ENCODE data around the gene PCDHGA6. TPM values are rescaled to one million over a fixed set of nuclear protein-coding genes. Genes with fewer than 3 reads are reported as not detected.
A peak's percentile ranks its signal among the peaks of the same experiment; 100 is the strongest.
"Not testable (repeated sequence)": the region's sequence is repeated elsewhere in the genome, so short reads cannot be mapped to it uniquely, and the experiment has no call there.

PCDHGA6 gene
- total RNA-seq, 1 donor from 2014 or later, result 0.49 TPM

DNA sequence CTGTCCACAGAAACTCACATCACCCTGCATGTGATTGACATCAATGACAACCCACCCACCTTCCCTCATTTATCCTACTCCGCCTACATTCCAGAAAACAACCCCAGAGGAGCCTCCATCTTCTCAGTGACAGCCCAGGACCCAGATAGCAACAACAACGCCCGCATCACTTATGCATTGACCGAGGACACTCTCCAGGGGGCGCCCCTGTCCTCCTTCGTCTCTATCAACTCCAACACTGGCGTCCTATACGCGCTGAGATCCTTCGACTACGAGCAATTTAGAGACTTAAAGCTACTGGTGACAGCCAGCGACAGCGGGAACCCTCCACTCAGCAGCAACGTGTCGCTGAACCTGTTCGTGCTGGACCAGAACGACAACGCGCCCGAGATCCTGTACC lies 28.4 kb upstream of the PCDHGA6 start:
- H3K4me1 Mint-ChIP-seq, result no peaks in the 10 kb centered on the region
- peaks cover 19% of the 10 kb centered on the region for H3K36me3 Mint-ChIP-seq (ENCODE audit: low read depth)
- H3K27me3 Mint-ChIP-seq (ENCODE audit: low read depth), result no peaks in the 10 kb centered on the region
- no peak overlapping the region for H3K4me3 Mint-ChIP-seq
- peaks cover 27% of the 10 kb centered on the region for H3K9me3 Mint-ChIP-seq
- no peak for DNase-seq (ENCODE audit: low read depth, low spot score)
- no peak overlapping the region for H3K27ac Mint-ChIP-seq (ENCODE audit: unreplicated experiment)
- TF ChIP-seq, protein P1, sequence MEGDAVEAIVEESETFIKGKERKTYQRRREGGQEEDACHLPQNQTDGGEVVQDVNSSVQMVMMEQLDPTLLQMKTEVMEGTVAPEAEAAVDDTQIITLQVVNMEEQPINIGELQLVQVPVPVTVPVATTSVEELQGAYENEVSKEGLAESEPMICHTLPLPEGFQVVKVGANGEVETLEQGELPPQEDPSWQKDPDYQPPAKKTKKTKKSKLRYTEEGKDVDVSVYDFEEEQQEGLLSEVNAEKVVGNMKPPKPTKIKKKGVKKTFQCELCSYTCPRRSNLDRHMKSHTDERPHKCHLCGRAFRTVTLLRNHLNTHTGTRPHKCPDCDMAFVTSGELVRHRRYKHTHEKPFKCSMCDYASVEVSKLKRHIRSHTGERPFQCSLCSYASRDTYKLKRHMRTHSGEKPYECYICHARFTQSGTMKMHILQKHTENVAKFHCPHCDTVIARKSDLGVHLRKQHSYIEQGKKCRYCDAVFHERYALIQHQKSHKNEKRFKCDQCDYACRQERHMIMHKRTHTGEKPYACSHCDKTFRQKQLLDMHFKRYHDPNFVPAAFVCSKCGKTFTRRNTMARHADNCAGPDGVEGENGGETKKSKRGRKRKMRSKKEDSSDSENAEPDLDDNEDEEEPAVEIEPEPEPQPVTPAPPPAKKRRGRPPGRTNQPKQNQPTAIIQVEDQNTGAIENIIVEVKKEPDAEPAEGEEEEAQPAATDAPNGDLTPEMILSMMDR (conservative IDR thresholded peaks at IDR 0.05), result no peak

DNA sequence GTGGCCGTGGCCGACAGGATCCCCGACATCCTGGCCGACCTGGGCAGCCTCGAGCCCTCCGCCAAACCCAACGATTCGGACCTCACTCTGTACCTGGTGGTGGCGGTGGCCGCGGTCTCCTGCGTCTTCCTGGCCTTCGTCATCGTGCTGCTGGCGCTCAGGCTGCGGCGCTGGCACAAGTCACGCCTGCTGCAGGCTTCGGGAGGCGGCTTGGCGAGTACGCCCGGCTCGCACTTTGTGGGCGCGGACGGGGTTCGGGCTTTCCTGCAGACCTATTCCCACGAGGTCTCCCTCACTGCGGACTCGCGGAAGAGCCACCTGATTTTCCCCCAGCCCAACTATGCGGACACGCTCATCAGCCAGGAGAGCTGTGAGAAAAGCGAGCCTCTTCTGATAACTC lies 27.7 kb upstream of the PCDHGA6 start:
- not testable (repeated sequence) for H3K4me1 Mint-ChIP-seq; H3K27me3 Mint-ChIP-seq (ENCODE audit: low read depth); H3K27ac Mint-ChIP-seq (ENCODE audit: unreplicated experiment); H3K4me3 Mint-ChIP-seq; DNase-seq (ENCODE audit: low read depth, low spot score)
- Mint-ChIP-seq H3K36me3 (ENCODE audit: low read depth) (peaks cover 20% of the 10 kb centered on the region), H3K9me3 (peaks cover 27% of the 10 kb centered on the region)

DNA sequence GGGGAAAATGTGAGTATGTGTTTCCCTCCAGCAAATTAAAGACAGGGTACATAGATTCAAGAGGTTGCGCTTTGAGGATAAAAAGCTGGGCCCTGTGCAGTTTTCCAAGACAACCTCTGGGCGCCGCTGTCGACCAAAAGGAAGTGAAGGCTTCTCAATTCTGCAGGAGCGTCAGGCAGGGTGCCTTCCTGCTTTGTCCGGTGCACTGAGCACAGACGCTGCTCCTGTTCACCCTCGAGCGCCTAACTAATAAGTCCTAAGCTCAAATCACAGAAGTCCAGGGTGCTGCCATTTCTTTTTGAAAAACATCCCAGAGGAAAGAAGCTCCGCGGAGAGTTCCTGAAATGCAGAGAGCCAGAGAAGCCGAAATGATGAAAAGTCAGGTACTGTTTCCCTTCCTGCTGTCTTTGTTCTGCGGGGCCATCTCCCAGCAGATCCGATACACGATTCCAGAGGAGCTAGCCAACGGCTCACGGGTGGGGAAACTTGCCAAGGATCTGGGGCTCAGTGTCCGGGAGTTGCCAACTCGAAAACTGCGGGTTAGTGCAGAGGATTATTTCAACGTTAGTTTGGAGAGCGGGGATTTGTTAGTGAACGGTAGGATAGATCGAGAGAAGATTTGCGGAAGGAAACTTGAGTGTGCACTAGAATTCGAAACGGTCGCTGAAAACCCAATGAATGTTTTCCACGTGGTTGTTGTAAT lies 23.6 kb upstream of the PCDHGA6 start, which contains the start of gene PCDHGB1:
PCDHGB1 (plus strand) TSS at position 183 of the 703 bp plus-strand sequence; CDS start at position 345, 162 bp downstream.
- Mint-ChIP-seq H3K27ac (ENCODE audit: unreplicated experiment) (no peak within 1 kb of the TSS), H3K4me3 (peak within 1 kb of the TSS; percentile 69), H3K36me3 (ENCODE audit: low read depth) (peaks cover 31% of the 10 kb centered on the region), H3K27me3 (ENCODE audit: low read depth) (no peaks in the 10 kb centered on the region), H3K4me1 (no peaks in the 10 kb centered on the region), H3K9me3 (peaks cover 27% of the 10 kb centered on the region)
- TF ChIP-seq, protein P1 (conservative IDR thresholded peaks at IDR 0.05), result peak; percentile 59
- DNase-seq (ENCODE audit: low read depth, low spot score), result peak; percentile 21

DNA sequence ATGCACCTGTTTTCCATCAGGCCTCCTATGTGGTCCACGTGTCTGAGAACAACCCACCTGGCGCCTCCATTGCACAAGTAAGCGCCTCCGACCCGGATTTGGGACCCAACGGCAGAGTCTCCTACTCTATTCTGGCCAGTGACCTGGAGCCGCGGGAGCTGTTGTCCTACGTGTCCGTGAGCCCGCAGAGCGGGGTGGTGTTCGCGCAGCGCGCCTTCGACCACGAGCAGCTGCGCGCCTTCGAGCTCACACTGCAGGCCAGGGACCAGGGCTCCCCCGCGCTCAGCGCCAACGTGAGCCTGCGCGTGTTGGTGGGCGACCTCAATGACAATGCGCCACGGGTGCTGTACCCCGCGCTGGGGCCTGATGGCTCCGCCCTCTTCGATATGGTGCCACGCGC lies 22.1 kb upstream of the PCDHGA6 start:
- no peak overlapping the region for H3K27ac Mint-ChIP-seq (ENCODE audit: unreplicated experiment)
- H3K27me3 Mint-ChIP-seq (ENCODE audit: low read depth), result no peaks in the 10 kb centered on the region
- peaks cover 24% of the 10 kb centered on the region for H3K9me3 Mint-ChIP-seq
- TF ChIP-seq, protein P1 (conservative IDR thresholded peaks at IDR 0.05), result no peak
- H3K4me3 Mint-ChIP-seq, result no peak overlapping the region
- H3K4me1 Mint-ChIP-seq, result no peaks in the 10 kb centered on the region
- peaks cover 34% of the 10 kb centered on the region for H3K36me3 Mint-ChIP-seq (ENCODE audit: low read depth)
- DNase-seq (ENCODE audit: low read depth, low spot score), result no peak

DNA sequence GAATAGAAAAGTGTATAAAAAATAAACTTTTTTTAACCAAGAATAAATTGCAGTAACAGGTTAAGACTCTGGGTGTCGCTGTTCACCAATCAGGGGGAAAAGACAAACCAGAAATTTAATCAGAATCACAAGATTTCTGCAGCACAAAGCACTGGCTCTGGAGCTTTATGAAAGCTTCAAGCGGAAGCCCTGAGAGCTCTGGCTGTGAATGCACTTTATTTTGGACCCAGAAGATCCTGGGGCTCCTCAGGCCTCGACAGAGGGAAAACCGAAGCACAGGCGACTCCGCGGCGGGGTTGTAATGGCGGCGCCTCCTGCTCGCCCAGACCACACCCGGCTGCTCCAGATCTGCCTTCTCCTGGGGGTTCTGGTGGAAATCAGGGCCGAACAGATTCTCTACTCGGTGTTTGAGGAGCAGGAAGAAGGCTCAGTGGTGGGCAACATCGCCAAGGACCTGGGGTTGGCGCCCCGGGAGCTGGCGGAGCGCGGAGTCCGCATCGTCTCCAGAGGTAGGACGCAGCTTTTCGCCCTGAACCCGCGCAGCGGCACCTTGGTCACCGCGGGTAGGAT lies 18.7 kb upstream of the PCDHGA6 start, which contains the start of gene PCDHGA4:
PCDHGA4 (plus strand) TSS at position 122 of the 570 bp plus-strand sequence; CDS start at position 209, 87 bp downstream.
- TF ChIP-seq, protein P1 (conservative IDR thresholded peaks at IDR 0.05), result peak; percentile 34
- Mint-ChIP-seq H3K4me1 (no peaks in the 10 kb centered on the region), H3K36me3 (ENCODE audit: low read depth) (peaks cover 36% of the 10 kb centered on the region), H3K9me3 (peaks cover 21% of the 10 kb centered on the region), H3K27ac (ENCODE audit: unreplicated experiment) (no peak within 1 kb of the TSS), H3K4me3 (no peak within 1 kb of the TSS), H3K27me3 (ENCODE audit: low read depth) (no peaks in the 10 kb centered on the region)
- no peak for DNase-seq (ENCODE audit: low read depth, low spot score)

DNA sequence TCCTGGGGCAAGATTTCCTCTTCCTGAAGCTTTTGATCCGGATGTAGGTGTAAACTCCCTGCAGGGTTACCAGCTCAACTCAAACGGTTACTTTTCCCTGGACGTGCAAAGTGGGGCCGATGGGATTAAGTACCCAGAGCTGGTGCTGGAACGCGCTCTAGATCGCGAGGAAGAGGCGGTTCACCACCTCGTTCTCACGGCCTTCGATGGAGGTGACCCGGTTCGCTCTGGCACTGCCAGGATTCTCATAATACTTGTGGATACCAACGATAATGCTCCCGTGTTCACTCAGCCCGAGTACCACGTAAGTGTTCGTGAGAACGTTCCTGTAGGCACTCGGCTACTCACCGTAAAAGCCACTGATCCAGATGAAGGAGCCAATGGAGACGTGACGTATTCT lies 18.1 kb upstream of the PCDHGA6 start:
- H3K27ac Mint-ChIP-seq (ENCODE audit: unreplicated experiment), result no peak overlapping the region
- no peak for DNase-seq (ENCODE audit: low read depth, low spot score)
- H3K4me1 Mint-ChIP-seq, result no peaks in the 10 kb centered on the region
- TF ChIP-seq, protein P1 (conservative IDR thresholded peaks at IDR 0.05), result no peak
- no peak overlapping the region for H3K4me3 Mint-ChIP-seq
- H3K27me3 Mint-ChIP-seq (ENCODE audit: low read depth), result no peaks in the 10 kb centered on the region
- H3K36me3 Mint-ChIP-seq (ENCODE audit: low read depth), result peaks cover 37% of the 10 kb centered on the region
- peaks cover 19% of the 10 kb centered on the region for H3K9me3 Mint-ChIP-seq

Data from neural crest cell (in vitro differentiated cells).